ENCODE results near the gene SYT17.
A peak's percentile ranks its signal among the peaks of the same experiment; 100 is the strongest.

The SYT17 gene

GRCh38 chr16:19203374-19203966, 35.4 kb downstream of the SYT17 start:
- no peak overlapping the region for H3K9ac ChIP-seq (ENCODE audit: low read depth, low read length)
- no peaks in the 10 kb centered on the region for H3K4me1 ChIP-seq (ENCODE audit: control insufficient read depth, insufficient read depth, low read length)
- H3K27me3 ChIP-seq (ENCODE audit: control insufficient read depth, insufficient read depth, low read length), result no peaks in the 10 kb centered on the region
- no peaks in the 10 kb centered on the region for H3K36me3 ChIP-seq (ENCODE audit: control insufficient read depth, insufficient read depth, low read length)
- H3K9me3 ChIP-seq (ENCODE audit: control insufficient read depth, insufficient read depth, low read length), result no peaks in the 10 kb centered on the region
- H3K4me3 ChIP-seq (ENCODE audit: low read depth, low read length), result no peak overlapping the region

- H3K9me3 ChIP-seq (ENCODE audit: control insufficient read depth, insufficient read depth, low read length), result peaks cover 4% of the 10 kb centered on the region
- H3K9ac ChIP-seq (ENCODE audit: low read depth, low read length), result no peak overlapping the region
- H3K4me3 ChIP-seq (ENCODE audit: low read depth, low read length), result no peak overlapping the region
- no peaks in the 10 kb centered on the region for H3K27me3 ChIP-seq (ENCODE audit: control insufficient read depth, insufficient read depth, low read length)
- H3K36me3 ChIP-seq (ENCODE audit: control insufficient read depth, insufficient read depth, low read length), result no peaks in the 10 kb centered on the region
- peaks cover 2% of the 10 kb centered on the region for H3K4me1 ChIP-seq (ENCODE audit: control insufficient read depth, insufficient read depth, low read length)
Observed at GRCh38 chr16:19210280-19210924, 42.4 kb downstream of the SYT17 start.

GRCh38 chr16:19210968-19211367, 42.9 kb downstream of the SYT17 start:
- Histone ChIP-seq H3K36me3 (ENCODE audit: control insufficient read depth, insufficient read depth, low read length) (no peaks in the 10 kb centered on the region), H3K9ac (ENCODE audit: low read depth, low read length) (no peak overlapping the region), H3K27me3 (ENCODE audit: control insufficient read depth, insufficient read depth, low read length) (no peaks in the 10 kb centered on the region), H3K4me1 (ENCODE audit: control insufficient read depth, insufficient read depth, low read length) (peaks cover 2% of the 10 kb centered on the region), H3K4me3 (ENCODE audit: low read depth, low read length) (no peak overlapping the region), H3K9me3 (ENCODE audit: control insufficient read depth, insufficient read depth, low read length) (peaks cover 4% of the 10 kb centered on the region)

GRCh38 chr16:19212059-19212458, 44.0 kb downstream of the SYT17 start:
- H3K36me3 ChIP-seq (ENCODE audit: control insufficient read depth, insufficient read depth, low read length), result no peaks in the 10 kb centered on the region
- H3K4me3 ChIP-seq (ENCODE audit: low read depth, low read length), result no peak overlapping the region
- H3K9me3 ChIP-seq (ENCODE audit: control insufficient read depth, insufficient read depth, low read length), result peaks cover 4% of the 10 kb centered on the region
- H3K27me3 ChIP-seq (ENCODE audit: control insufficient read depth, insufficient read depth, low read length), result no peaks in the 10 kb centered on the region
- H3K4me1 ChIP-seq (ENCODE audit: control insufficient read depth, insufficient read depth, low read length), result peaks cover 2% of the 10 kb centered on the region
- H3K9ac ChIP-seq (ENCODE audit: low read depth, low read length), result no peak overlapping the region

GRCh38 chr16:19213885-19214284, 45.8 kb downstream of the SYT17 start:
- H3K4me3 ChIP-seq (ENCODE audit: low read depth, low read length), result no peak overlapping the region
- peaks cover 4% of the 10 kb centered on the region for H3K9me3 ChIP-seq (ENCODE audit: control insufficient read depth, insufficient read depth, low read length)
- H3K9ac ChIP-seq (ENCODE audit: low read depth, low read length), result no peak overlapping the region
- H3K27me3 ChIP-seq (ENCODE audit: control insufficient read depth, insufficient read depth, low read length), result no peaks in the 10 kb centered on the region
- H3K36me3 ChIP-seq (ENCODE audit: control insufficient read depth, insufficient read depth, low read length), result no peaks in the 10 kb centered on the region
- peaks cover 2% of the 10 kb centered on the region for H3K4me1 ChIP-seq (ENCODE audit: control insufficient read depth, insufficient read depth, low read length)

DNA sequence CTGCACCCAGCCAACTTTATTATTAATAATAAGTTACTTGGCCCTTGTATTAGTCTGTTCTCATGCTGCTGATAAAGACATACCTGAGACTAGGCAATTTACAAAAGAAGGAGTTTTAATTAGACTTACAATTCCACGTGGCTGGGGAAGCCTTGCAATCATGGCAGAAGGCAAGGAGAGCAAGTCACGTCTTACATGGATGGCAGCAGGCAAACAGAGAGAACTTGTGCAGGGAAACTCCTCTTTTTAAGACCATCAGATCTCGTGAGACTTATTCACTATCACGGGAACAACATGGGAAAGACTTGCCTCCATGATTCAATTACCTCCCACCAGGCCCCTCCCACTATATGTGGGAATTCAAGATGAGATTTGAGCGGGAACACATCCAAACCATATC, 47.7 kb downstream of the SYT17 start:
- no peak overlapping the region for H3K4me3 ChIP-seq (ENCODE audit: low read depth, low read length)
- H3K9me3 ChIP-seq (ENCODE audit: control insufficient read depth, insufficient read depth, low read length), result peaks cover 4% of the 10 kb centered on the region
- no peaks in the 10 kb centered on the region for H3K36me3 ChIP-seq (ENCODE audit: control insufficient read depth, insufficient read depth, low read length)
- H3K9ac ChIP-seq (ENCODE audit: low read depth, low read length), result no peak overlapping the region
- H3K27me3 ChIP-seq (ENCODE audit: control insufficient read depth, insufficient read depth, low read length), result no peaks in the 10 kb centered on the region
- H3K4me1 ChIP-seq (ENCODE audit: control insufficient read depth, insufficient read depth, low read length), result no peaks in the 10 kb centered on the region

- H3K9ac ChIP-seq (ENCODE audit: low read depth, low read length), result no peak overlapping the region
- H3K4me3 ChIP-seq (ENCODE audit: low read depth, low read length), result no peak overlapping the region
- no peaks in the 10 kb centered on the region for H3K36me3 ChIP-seq (ENCODE audit: control insufficient read depth, insufficient read depth, low read length)
- no peaks in the 10 kb centered on the region for H3K9me3 ChIP-seq (ENCODE audit: control insufficient read depth, insufficient read depth, low read length)
- no peaks in the 10 kb centered on the region for H3K4me1 ChIP-seq (ENCODE audit: control insufficient read depth, insufficient read depth, low read length)
- no peaks in the 10 kb centered on the region for H3K27me3 ChIP-seq (ENCODE audit: control insufficient read depth, insufficient read depth, low read length)
Observed at GRCh38 chr16:19218581-19218980, 50.5 kb downstream of the SYT17 start.

- H3K36me3 ChIP-seq (ENCODE audit: control insufficient read depth, insufficient read depth, low read length), result no peaks in the 10 kb centered on the region
- no peak overlapping the region for H3K4me3 ChIP-seq (ENCODE audit: low read depth, low read length)
- no peak overlapping the region for H3K9ac ChIP-seq (ENCODE audit: low read depth, low read length)
- H3K9me3 ChIP-seq (ENCODE audit: control insufficient read depth, insufficient read depth, low read length), result no peaks in the 10 kb centered on the region
- no peaks in the 10 kb centered on the region for H3K27me3 ChIP-seq (ENCODE audit: control insufficient read depth, insufficient read depth, low read length)
- H3K4me1 ChIP-seq (ENCODE audit: control insufficient read depth, insufficient read depth, low read length), result no peaks in the 10 kb centered on the region
Observed at GRCh38 chr16:19219836-19220235, 51.8 kb downstream of the SYT17 start.

- H3K9ac ChIP-seq (ENCODE audit: low read depth, low read length), result no peak overlapping the region
- no peaks in the 10 kb centered on the region for H3K36me3 ChIP-seq (ENCODE audit: control insufficient read depth, insufficient read depth, low read length)
- H3K4me3 ChIP-seq (ENCODE audit: low read depth, low read length), result no peak overlapping the region
- no peaks in the 10 kb centered on the region for H3K4me1 ChIP-seq (ENCODE audit: control insufficient read depth, insufficient read depth, low read length)
- H3K27me3 ChIP-seq (ENCODE audit: control insufficient read depth, insufficient read depth, low read length), result no peaks in the 10 kb centered on the region
- no peaks in the 10 kb centered on the region for H3K9me3 ChIP-seq (ENCODE audit: control insufficient read depth, insufficient read depth, low read length)
Observed at GRCh38 chr16:19223235-19224170, 55.5 kb downstream of the SYT17 start.

- no peak overlapping the region for H3K4me3 ChIP-seq (ENCODE audit: low read depth, low read length)
- no peak overlapping the region for H3K9ac ChIP-seq (ENCODE audit: low read depth, low read length)
- no peaks in the 10 kb centered on the region for H3K4me1 ChIP-seq (ENCODE audit: control insufficient read depth, insufficient read depth, low read length)
- no peaks in the 10 kb centered on the region for H3K9me3 ChIP-seq (ENCODE audit: control insufficient read depth, insufficient read depth, low read length)
- no peaks in the 10 kb centered on the region for H3K36me3 ChIP-seq (ENCODE audit: control insufficient read depth, insufficient read depth, low read length)
- H3K27me3 ChIP-seq (ENCODE audit: control insufficient read depth, insufficient read depth, low read length), result no peaks in the 10 kb centered on the region
Observed at GRCh38 chr16:19225651-19226050, 57.6 kb downstream of the SYT17 start.

DNA sequence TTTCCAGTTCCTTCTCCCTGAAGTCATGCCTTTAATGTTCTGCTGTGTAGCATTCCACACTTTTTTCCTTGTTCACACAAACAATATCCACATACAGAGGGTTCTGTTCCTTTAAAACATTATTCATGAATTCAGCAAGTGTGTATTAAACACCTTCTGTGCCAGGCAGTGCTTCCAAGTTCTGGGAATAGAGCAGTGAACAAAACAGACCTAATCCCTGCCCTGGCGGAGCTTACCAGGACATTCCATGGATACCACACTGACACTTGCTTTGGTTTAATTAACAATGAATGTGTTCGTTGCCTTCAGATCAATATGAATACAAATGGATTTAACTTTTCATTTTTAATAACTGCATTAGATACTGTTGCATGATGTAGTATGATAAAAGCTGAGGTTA, 59.6 kb downstream of the SYT17 start:
- peaks cover 2% of the 10 kb centered on the region for H3K4me1 ChIP-seq (ENCODE audit: control insufficient read depth, insufficient read depth, low read length)
- H3K4me3 ChIP-seq (ENCODE audit: low read depth, low read length), result no peak overlapping the region
- H3K9me3 ChIP-seq (ENCODE audit: control insufficient read depth, insufficient read depth, low read length), result no peaks in the 10 kb centered on the region
- H3K9ac ChIP-seq (ENCODE audit: low read depth, low read length), result no peak overlapping the region
- H3K36me3 ChIP-seq (ENCODE audit: control insufficient read depth, insufficient read depth, low read length), result no peaks in the 10 kb centered on the region
- H3K27me3 ChIP-seq (ENCODE audit: control insufficient read depth, insufficient read depth, low read length), result no peaks in the 10 kb centered on the region

- Histone ChIP-seq H3K4me3 (ENCODE audit: low read depth, low read length) (no peak overlapping the region), H3K9ac (ENCODE audit: low read depth, low read length) (peak overlapping the region; percentile 37), H3K36me3 (ENCODE audit: control insufficient read depth, insufficient read depth, low read length) (no peaks in the 10 kb centered on the region), H3K27me3 (ENCODE audit: control insufficient read depth, insufficient read depth, low read length) (no peaks in the 10 kb centered on the region), H3K9me3 (ENCODE audit: control insufficient read depth, insufficient read depth, low read length) (no peaks in the 10 kb centered on the region), H3K4me1 (ENCODE audit: control insufficient read depth, insufficient read depth, low read length) (peaks cover 2% of the 10 kb centered on the region)
Observed at GRCh38 chr16:19228052-19228451, 60.0 kb downstream of the SYT17 start.
